ENCODE data around the gene HIBADH. TPM values are rescaled to one million over a fixed set of nuclear protein-coding genes. Genes with fewer than 3 reads are reported as not detected.

HIBADH gene
- total and polyA plus RNA-seq, 2 donors: 25.0 to 33.1 TPM

DNA sequence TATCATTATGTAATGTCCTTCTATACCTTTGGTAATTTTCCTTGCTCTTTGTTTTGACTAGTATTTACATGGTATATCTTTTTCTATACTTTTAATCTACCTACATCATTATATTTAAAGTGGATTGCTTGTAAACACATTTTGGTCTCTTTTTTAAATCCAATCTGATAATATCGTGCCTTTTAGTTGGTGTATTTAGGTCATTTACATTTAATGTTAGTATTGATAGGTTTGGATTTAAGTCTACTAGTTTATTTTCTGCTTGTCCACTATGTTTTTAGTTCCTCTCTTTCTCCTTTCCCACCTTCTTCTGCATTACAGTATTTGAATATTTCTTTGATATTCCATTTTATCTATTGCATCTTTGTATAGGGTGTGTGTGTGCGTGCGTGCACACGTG, 95.4 kb downstream of the HIBADH start:
- Histone ChIP-seq H3K4me3 (ENCODE audit: low read length in 2 of 2) (no peak overlapping the region), H3K27ac (ENCODE audit: low read depth in 1 of 2, low read length in 1 of 2) (no peak overlapping the region), H3K27me3 (ENCODE audit: control insufficient read depth in 2 of 2, insufficient read depth in 1 of 2, low read length in 1 of 2) (no peaks in the 10 kb centered on the region), H3K36me3 (ENCODE audit: control insufficient read depth in 2 of 2, insufficient read depth in 2 of 2, low read length in 1 of 2) (no peaks in the 10 kb centered on the region), H3K9me3 (ENCODE audit: control insufficient read depth in 2 of 2, insufficient read depth in 1 of 2, low read length in 1 of 2) (no peaks in the 10 kb centered on the region), H3K4me1 (ENCODE audit: control insufficient read depth in 2 of 2, insufficient read depth in 2 of 2, low read length in 2 of 2) (no peaks in the 10 kb centered on the region)
- over 99% methylated on average over 4 of the region's 4 CpGs for WGBS
- no peak for DNase-seq (ENCODE audit: low read depth in 6 of 9, low spot score in 9 of 9)

DNA sequence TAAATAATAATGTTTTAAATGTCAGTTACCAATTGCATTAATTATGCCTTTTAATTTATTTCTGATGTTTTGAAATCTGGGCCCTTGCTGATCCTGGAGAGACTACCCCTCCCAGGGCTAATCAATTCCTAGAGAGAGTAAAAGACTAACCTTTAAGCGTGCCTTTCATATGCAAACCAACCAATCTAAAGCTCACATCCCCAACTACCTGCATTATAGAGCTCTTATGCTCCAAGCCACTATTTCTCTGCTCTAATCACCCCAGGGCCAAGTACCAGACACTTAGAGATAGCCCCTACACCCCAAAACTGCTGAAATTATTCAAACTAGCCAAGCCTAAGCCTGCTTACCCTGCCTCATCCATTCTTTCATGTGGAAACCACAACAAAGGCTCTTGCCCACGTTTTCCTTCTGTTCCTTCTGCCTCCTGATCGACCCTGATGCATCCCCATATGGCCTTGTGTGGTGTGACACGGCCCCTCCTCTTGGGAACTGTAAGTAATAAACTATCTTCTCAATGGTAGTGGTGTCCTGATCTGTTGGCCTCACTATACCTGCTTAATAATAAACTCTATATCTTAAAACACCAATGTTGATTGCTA, 97.7 kb downstream of the HIBADH start:
- H3K36me3 ChIP-seq (ENCODE audit: control insufficient read depth in 2 of 2, insufficient read depth in 2 of 2, low read length in 1 of 2): no peaks in the 10 kb centered on the region
- 84% methylated on average over 4 of the region's 4 CpGs for WGBS

GRCh38 chr7:27560706-27561235, 101.9 kb downstream of the HIBADH start:
- no peaks in the 10 kb centered on the region for H3K36me3 ChIP-seq (ENCODE audit: control insufficient read depth in 2 of 2, insufficient read depth in 2 of 2, low read length in 1 of 2)
- no peaks in the 10 kb centered on the region for H3K4me1 ChIP-seq (ENCODE audit: control insufficient read depth in 2 of 2, insufficient read depth in 2 of 2, low read length in 2 of 2)
- H3K27ac ChIP-seq (ENCODE audit: low read depth in 1 of 2, low read length in 1 of 2): no peak overlapping the region
- H3K9me3 ChIP-seq (ENCODE audit: control insufficient read depth in 2 of 2, insufficient read depth in 1 of 2, low read length in 1 of 2): no peaks in the 10 kb centered on the region
- no peaks in the 10 kb centered on the region for H3K27me3 ChIP-seq (ENCODE audit: control insufficient read depth in 2 of 2, insufficient read depth in 1 of 2, low read length in 1 of 2)
- no peak for DNase-seq (ENCODE audit: low read depth in 6 of 9, low spot score in 9 of 9)
- no peak overlapping the region for H3K4me3 ChIP-seq (ENCODE audit: low read length in 2 of 2)

More for the DNA sequence above, 97.7 kb downstream of the HIBADH start:
- H3K27me3 ChIP-seq (ENCODE audit: control insufficient read depth in 2 of 2, insufficient read depth in 1 of 2, low read length in 1 of 2): no peaks in the 10 kb centered on the region
- no peak overlapping the region for H3K4me3 ChIP-seq (ENCODE audit: low read length in 2 of 2)
- no peaks in the 10 kb centered on the region for H3K9me3 ChIP-seq (ENCODE audit: control insufficient read depth in 2 of 2, insufficient read depth in 1 of 2, low read length in 1 of 2)
- no peak for DNase-seq (ENCODE audit: low read depth in 6 of 9, low spot score in 9 of 9)
- H3K4me1 ChIP-seq (ENCODE audit: control insufficient read depth in 2 of 2, insufficient read depth in 2 of 2, low read length in 2 of 2): no peaks in the 10 kb centered on the region
- H3K27ac ChIP-seq (ENCODE audit: low read depth in 1 of 2, low read length in 1 of 2): no peak overlapping the region

- Histone ChIP-seq H3K36me3 (ENCODE audit: control insufficient read depth in 2 of 2, insufficient read depth in 2 of 2, low read length in 1 of 2) (no peaks in the 10 kb centered on the region), H3K4me3 (ENCODE audit: low read length in 2 of 2) (no peak overlapping the region), H3K27ac (ENCODE audit: low read depth in 1 of 2, low read length in 1 of 2) (no peak overlapping the region), H3K9me3 (ENCODE audit: control insufficient read depth in 2 of 2, insufficient read depth in 1 of 2, low read length in 1 of 2) (no peaks in the 10 kb centered on the region), H3K4me1 (ENCODE audit: control insufficient read depth in 2 of 2, insufficient read depth in 2 of 2, low read length in 2 of 2) (no peaks in the 10 kb centered on the region), H3K27me3 (ENCODE audit: control insufficient read depth in 2 of 2, insufficient read depth in 1 of 2, low read length in 1 of 2) (no peaks in the 10 kb centered on the region)
- no peak for DNase-seq (ENCODE audit: low read depth in 6 of 9, low spot score in 9 of 9)
- 99% methylated on average over 2 of the region's 2 CpGs for WGBS
Measured at GRCh38 chr7:27555670-27556069, 107.0 kb downstream of the HIBADH start.

- H3K27me3 ChIP-seq (ENCODE audit: control insufficient read depth in 2 of 2, insufficient read depth in 1 of 2, low read length in 1 of 2): no peaks in the 10 kb centered on the region
- H3K4me1 ChIP-seq (ENCODE audit: control insufficient read depth in 2 of 2, insufficient read depth in 2 of 2, low read length in 2 of 2): no peaks in the 10 kb centered on the region
- no peak overlapping the region for H3K4me3 ChIP-seq (ENCODE audit: low read length in 2 of 2)
- WGBS: 99% methylated on average over 1 of the region's 1 CpG
- H3K9me3 ChIP-seq (ENCODE audit: control insufficient read depth in 2 of 2, insufficient read depth in 1 of 2, low read length in 1 of 2): no peaks in the 10 kb centered on the region
- no peak for DNase-seq (ENCODE audit: low read depth in 6 of 9, low spot score in 9 of 9)
- H3K36me3 ChIP-seq (ENCODE audit: control insufficient read depth in 2 of 2, insufficient read depth in 2 of 2, low read length in 1 of 2): no peaks in the 10 kb centered on the region
- H3K27ac ChIP-seq (ENCODE audit: low read depth in 1 of 2, low read length in 1 of 2): no peak overlapping the region
Measured at GRCh38 chr7:27554826-27555225, 107.9 kb downstream of the HIBADH start.

DNA sequence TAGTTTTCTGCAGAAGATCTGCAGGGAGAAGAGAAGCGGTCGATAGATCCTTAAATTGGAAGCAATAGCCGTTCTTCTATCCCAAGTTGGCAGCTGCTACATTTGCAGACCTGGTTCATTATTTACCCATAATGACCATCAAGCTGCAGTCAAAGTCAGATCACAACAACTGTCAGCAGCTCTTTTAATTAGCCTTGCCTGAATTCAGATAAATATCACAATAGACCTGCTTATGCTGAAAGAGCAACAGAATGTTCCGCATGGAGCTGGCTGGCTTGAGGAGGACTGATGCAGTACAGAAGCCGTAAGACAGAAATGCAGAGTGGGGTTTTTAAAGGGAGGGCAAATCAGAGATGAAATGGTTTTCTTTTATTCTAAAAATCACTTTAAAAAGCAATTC, 109.4 kb downstream of the HIBADH start:
- Histone ChIP-seq H3K27me3 (ENCODE audit: control insufficient read depth in 2 of 2, insufficient read depth in 1 of 2, low read length in 1 of 2) (no peaks in the 10 kb centered on the region), H3K4me1 (ENCODE audit: control insufficient read depth in 2 of 2, insufficient read depth in 2 of 2, low read length in 2 of 2) (no peaks in the 10 kb centered on the region), H3K9me3 (ENCODE audit: control insufficient read depth in 2 of 2, insufficient read depth in 1 of 2, low read length in 1 of 2) (no peaks in the 10 kb centered on the region), H3K36me3 (ENCODE audit: control insufficient read depth in 2 of 2, insufficient read depth in 2 of 2, low read length in 1 of 2) (no peaks in the 10 kb centered on the region), H3K27ac (ENCODE audit: low read depth in 1 of 2, low read length in 1 of 2) (no peak overlapping the region), H3K4me3 (ENCODE audit: low read length in 2 of 2) (no peak overlapping the region)
- WGBS: over 99% methylated on average over 5 of the region's 5 CpGs
- DNase-seq (ENCODE audit: low read depth in 6 of 9, low spot score in 9 of 9): no peak

GRCh38 chr7:27551803-27552400, 110.8 kb downstream of the HIBADH start:
- Histone ChIP-seq H3K4me1 (ENCODE audit: control insufficient read depth in 2 of 2, insufficient read depth in 2 of 2, low read length in 2 of 2) (no peaks in the 10 kb centered on the region), H3K27me3 (ENCODE audit: control insufficient read depth in 2 of 2, insufficient read depth in 1 of 2, low read length in 1 of 2) (no peaks in the 10 kb centered on the region), H3K36me3 (ENCODE audit: control insufficient read depth in 2 of 2, insufficient read depth in 2 of 2, low read length in 1 of 2) (no peaks in the 10 kb centered on the region), H3K9me3 (ENCODE audit: control insufficient read depth in 2 of 2, insufficient read depth in 1 of 2, low read length in 1 of 2) (no peaks in the 10 kb centered on the region), H3K4me3 (ENCODE audit: low read length in 2 of 2) (no peak overlapping the region), H3K27ac (ENCODE audit: low read depth in 1 of 2, low read length in 1 of 2) (no peak overlapping the region)
- WGBS: 98% methylated on average over 8 of the region's 8 CpGs
- DNase-seq (ENCODE audit: low read depth in 6 of 9, low spot score in 9 of 9): no peak

DNA sequence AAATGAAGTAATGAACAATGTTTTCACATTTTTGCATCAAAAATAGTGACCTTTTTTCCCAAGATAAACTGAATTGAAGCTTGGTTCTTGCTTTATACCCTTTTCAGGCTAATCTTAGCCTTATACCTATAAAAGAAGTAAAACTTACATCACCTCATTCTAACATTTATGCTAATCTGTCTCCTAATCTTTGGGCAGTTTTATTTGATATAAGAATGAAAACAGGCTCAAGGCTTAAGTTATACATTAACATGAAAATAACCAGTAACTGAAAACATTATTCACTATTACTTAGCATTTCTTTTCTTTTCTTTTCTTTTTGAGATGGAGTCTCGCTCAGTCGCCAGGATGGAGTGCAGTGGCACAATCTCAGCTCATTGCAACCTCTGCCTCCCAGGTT, 113.1 kb downstream of the HIBADH start:
- Histone ChIP-seq H3K27me3 (ENCODE audit: control insufficient read depth in 2 of 2, insufficient read depth in 1 of 2, low read length in 1 of 2) (no peaks in the 10 kb centered on the region), H3K36me3 (ENCODE audit: control insufficient read depth in 2 of 2, insufficient read depth in 2 of 2, low read length in 1 of 2) (no peaks in the 10 kb centered on the region), H3K4me1 (ENCODE audit: control insufficient read depth in 2 of 2, insufficient read depth in 2 of 2, low read length in 2 of 2) (no peaks in the 10 kb centered on the region), H3K9me3 (ENCODE audit: control insufficient read depth in 2 of 2, insufficient read depth in 1 of 2, low read length in 1 of 2) (no peaks in the 10 kb centered on the region), H3K27ac (ENCODE audit: low read depth in 1 of 2, low read length in 1 of 2) (no peak overlapping the region), H3K4me3 (ENCODE audit: low read length in 2 of 2) (no peak overlapping the region)
- no peak for DNase-seq (ENCODE audit: low read depth in 6 of 9, low spot score in 9 of 9)
- 98% methylated on average over 2 of the region's 2 CpGs for WGBS

- Histone ChIP-seq H3K9me3 (ENCODE audit: control insufficient read depth in 2 of 2, insufficient read depth in 1 of 2, low read length in 1 of 2) (no peaks in the 10 kb centered on the region), H3K27ac (ENCODE audit: low read depth in 1 of 2, low read length in 1 of 2) (no peak overlapping the region), H3K4me1 (ENCODE audit: control insufficient read depth in 2 of 2, insufficient read depth in 2 of 2, low read length in 2 of 2) (no peaks in the 10 kb centered on the region), H3K36me3 (ENCODE audit: control insufficient read depth in 2 of 2, insufficient read depth in 2 of 2, low read length in 1 of 2) (no peaks in the 10 kb centered on the region), H3K27me3 (ENCODE audit: control insufficient read depth in 2 of 2, insufficient read depth in 1 of 2, low read length in 1 of 2) (no peaks in the 10 kb centered on the region), H3K4me3 (ENCODE audit: low read length in 2 of 2) (no peak overlapping the region)
- 94% methylated on average over 1 of the region's 1 CpG for WGBS
- no peak for DNase-seq (ENCODE audit: low read depth in 6 of 9, low spot score in 9 of 9)
Measured at GRCh38 chr7:27548304-27548703, 114.4 kb downstream of the HIBADH start.

Data from thymus (tissue), 11 donors.